WERI-Rb-1 (cell line): ENCODE results near the gene KCNJ15.

Experiments used
- DNase-seq: peaks from one replicate; pipeline ENCODE4 v3.0.0-alpha.2; 2020
- H3K27ac ChIP-seq: fragments of 250-450 bp; sonication (Bioruptor Pico); 2 replicates; pipeline ENCODE4 v1.5.1; 2020; ENCODE audit warnings: mild to moderate bottlenecking, moderate library complexity
- H3K27me3 ChIP-seq: fragments of 250-450 bp; sonication (Bioruptor Pico); 2 replicates; pipeline ENCODE4 v1.5.1; 2021; ENCODE audit warnings: mild to moderate bottlenecking, low read depth, moderate library complexity; ENCODE audit not compliant: insufficient read depth, severe bottlenecking
- H3K36me3 ChIP-seq: fragments of 250-450 bp; sonication (Bioruptor Pico); 2 replicates; pipeline ENCODE4 v1.5.1; 2020; ENCODE audit warnings: mild to moderate bottlenecking, moderate library complexity
- H3K4me3 ChIP-seq: 2 replicates; pipeline ENCODE4 v1.5.1; 2011; ENCODE audit warnings: low read depth, mild to moderate bottlenecking, control low read depth, low read length
- H3K9me3 ChIP-seq: fragments of 250-450 bp; sonication (Bioruptor Pico); 2 replicates; pipeline ENCODE4 v1.5.1; 2021; ENCODE audit warnings: mild to moderate bottlenecking, moderate library complexity; ENCODE audit not compliant: severe bottlenecking
- CTCF ChIP-seq: IDR thresholded peaks from 2 replicates; pipeline ENCODE4 v1.5.1; 2011; ENCODE audit warnings: low read depth, mild to moderate bottlenecking, control low read depth, inconsistent platforms, low read length

The KCNJ15 gene

GRCh38 chr21:38272215-38272614, 15.4 kb downstream of the KCNJ15 start:
- TF ChIP-seq CTCF: no peak
- Histone ChIP-seq H3K36me3 (no peaks in the 10 kb centered on the region), H3K27ac (no peak overlapping the region), H3K4me3 (no peak overlapping the region), H3K27me3 (no peaks in the 10 kb centered on the region), H3K9me3 (no peaks in the 10 kb centered on the region)
- no peak for DNase-seq

- Histone ChIP-seq H3K27me3 (no peaks in the 10 kb centered on the region), H3K9me3 (no peaks in the 10 kb centered on the region), H3K36me3 (no peaks in the 10 kb centered on the region), H3K27ac (no peak overlapping the region), H3K4me3 (no peak overlapping the region)
- no peak for DNase-seq
- no peak for TF ChIP-seq CTCF
These were observed 17.2 kb downstream of the KCNJ15 start for GRCh38 chr21:38273745-38274542.

- H3K27ac ChIP-seq: no peak overlapping the region
- H3K9me3 ChIP-seq: no peaks in the 10 kb centered on the region
- H3K4me3 ChIP-seq: no peak overlapping the region
- DNase-seq: no peak
- no peak for TF ChIP-seq CTCF
- H3K36me3 ChIP-seq: no peaks in the 10 kb centered on the region
- no peaks in the 10 kb centered on the region for H3K27me3 ChIP-seq
These were observed 20.8 kb downstream of the KCNJ15 start for GRCh38 chr21:38277501-38278131.

GRCh38 chr21:38280454-38280853, 23.7 kb downstream of the KCNJ15 start:
- no peak overlapping the region for H3K4me3 ChIP-seq

GRCh38 chr21:38280867-38281266, 24.1 kb downstream of the KCNJ15 start:
- no peaks in the 10 kb centered on the region for H3K27me3 ChIP-seq
- no peak for TF ChIP-seq CTCF
- no peaks in the 10 kb centered on the region for H3K9me3 ChIP-seq
- H3K36me3 ChIP-seq: no peaks in the 10 kb centered on the region
- no peak overlapping the region for H3K4me3 ChIP-seq
- DNase-seq: no peak
- H3K27ac ChIP-seq: no peak overlapping the region

More at GRCh38 chr21:38280454-38280853, 23.7 kb downstream of the KCNJ15 start:
- Histone ChIP-seq H3K9me3 (no peaks in the 10 kb centered on the region), H3K27ac (no peak overlapping the region), H3K27me3 (no peaks in the 10 kb centered on the region), H3K36me3 (no peaks in the 10 kb centered on the region)
- no peak for TF ChIP-seq CTCF
- no peak for DNase-seq
